Measurements from ENCODE around the gene ZDHHC14. TPM values are rescaled to one million over a fixed set of nuclear protein-coding genes. Genes with fewer than 3 reads are reported as not detected.

The ZDHHC14 gene
- total RNA-seq, 1 experiment from 2014 or later: 1.7 TPM

GRCh38 chr6:157438611-157439111 lies 57.7 kb downstream of the ZDHHC14 start:
- Histone ChIP-seq H2AK5ac (ENCODE audit: insufficient read length, low read length) (no peak overlapping the region), H3K27ac (ENCODE audit: insufficient read length, low read depth, low read length) (no peak overlapping the region), H2AFZ (ENCODE audit: low read length) (no peak overlapping the region), H3K23ac (ENCODE audit: insufficient read length, low read depth, low read length) (no peak overlapping the region), H3T11ph (ENCODE audit: low read length) (no peak overlapping the region), H3K4me1 (ENCODE audit: insufficient read depth, low read length) (peaks cover 5% of the 10 kb centered on the region; the same call in 1 of the 2 replicates), H3K27me3 (ENCODE audit: insufficient read depth, low read length) (no peaks in the 10 kb centered on the region), H3K79me2 (ENCODE audit: insufficient read depth, low read length) (no peaks in the 10 kb centered on the region), H4K20me1 (ENCODE audit: control insufficient read depth, insufficient read depth, insufficient read length) (no peaks in the 10 kb centered on the region), H3K9ac (ENCODE audit: extremely low read depth, insufficient read length, low read length) (no peak overlapping the region), H3K23me2 (ENCODE audit: insufficient read length, low read depth, low read length, poor library complexity, severe bottlenecking) (no peaks in the 10 kb centered on the region), H2BK15ac (ENCODE audit: low read depth, low read length) (no peak overlapping the region), H3K18ac (ENCODE audit: insufficient read length, low read depth, low read length) (no peak overlapping the region), H2BK5ac (ENCODE audit: insufficient read length, low read length) (no peak overlapping the region), H3K4ac (ENCODE audit: low read depth, low read length) (no peak overlapping the region), H4K91ac (ENCODE audit: insufficient read length, low read depth, low read length) (no peak overlapping the region), H3K14ac (ENCODE audit: insufficient read depth, low read length) (no peak overlapping the region), H3K56ac (ENCODE audit: insufficient read length, low read depth, low read length) (no peak overlapping the region), H3K9me3 (ENCODE audit: control insufficient read depth, low read depth, low read length) (no peaks in the 10 kb centered on the region), H3K79me1 (ENCODE audit: insufficient read depth, low read depth, low read length, poor library complexity, severe bottlenecking) (no peaks in the 10 kb centered on the region), H2BK20ac (ENCODE audit: low read depth, low read length, poor library complexity, severe bottlenecking) (no peak overlapping the region), H3K4me2 (ENCODE audit: insufficient read depth, insufficient read length, low read length) (no peak overlapping the region), H4K8ac (replicated peaks; ENCODE audit: insufficient read length, low read depth, low read length) (no peak overlapping the region), H2BK120ac (ENCODE audit: low read depth, low read length, poor library complexity, severe bottlenecking) (no peak overlapping the region), H4K5ac (ENCODE audit: insufficient read length, low read depth, low read length) (no peak overlapping the region), H2BK12ac (ENCODE audit: insufficient read length, low read depth, low read length) (no peak overlapping the region)
- no CpG with 5 or more reads among the region's 6 CpGs for WGBS (ENCODE audit: extremely low coverage, insufficient read length, low lambda C conversion rate)
- Mint-ChIP-seq H3K9me3 (no peaks in the 10 kb centered on the region), H3K4me1 (peaks cover 24 to 33% of the 10 kb centered on the region in 2 experiments), H3K27me3 (ENCODE audit: low read depth) (no peaks in the 10 kb centered on the region), H3K27ac (no peak overlapping the region), H3K4me3 (no peak overlapping the region), H3K36me3 (ENCODE audit: insufficient read depth in 1 of 3, low read depth in 3 of 3) (0 out of 7 replicates have a peak, but pooled peaks cover 0 to 2% (median 0%) of the 10 kb centered on the region in 3 experiments)
- DNase-seq: no peak
- no peak for TF ChIP-seq CTCF (conservative IDR thresholded peaks at IDR 0.05)

All from H9 (cell line).